ENCODE data around the gene GOLT1B.
A peak's percentile ranks its signal among the peaks of the same experiment; 100 is the strongest.
"Not testable (repeated sequence)": the region's sequence is repeated elsewhere in the genome, so short reads cannot be mapped to it uniquely, and the experiment has no call there.

The GOLT1B gene

GRCh38 chr12:21501258-21502163 lies at the start of gene GOLT1B, which contains the start of gene RECQL:
TSS of gene GOLT1B (plus strand) at chr12:21501789. CDS start at chr12:21501924, 135 bp downstream.
TSS of gene RECQL (minus strand) at chr12:21501635. CDS start at chr12:21499570, 2,065 bp downstream.
- DNase-seq (ENCODE audit: low read depth in 1 of 2, low spot score in 1 of 2) = peak; percentile 61 to 73

GRCh38 chr12:21453312-21453852 lies 48.2 kb upstream of the GOLT1B start:
- no peak for DNase-seq (ENCODE audit: low read depth in 1 of 2, low spot score in 1 of 2)

- no peak for DNase-seq (ENCODE audit: low read depth in 1 of 2, low spot score in 1 of 2)
Observed at GRCh38 chr12:21456291-21456780, 45.3 kb upstream of the GOLT1B start.

- no peak for DNase-seq (ENCODE audit: low read depth in 1 of 2, low spot score in 1 of 2)
Observed at GRCh38 chr12:21459474-21459873, 42.1 kb upstream of the GOLT1B start.

GRCh38 chr12:21467334-21467733 lies 34.3 kb upstream of the GOLT1B start:
- DNase-seq (ENCODE audit: low read depth in 1 of 2, low spot score in 1 of 2) = not testable (repeated sequence)

GRCh38 chr12:21471294-21471693 lies 30.3 kb upstream of the GOLT1B start:
- DNase-seq (ENCODE audit: low read depth in 1 of 2, low spot score in 1 of 2) = no peak

GRCh38 chr12:21472197-21472823 lies 29.3 kb upstream of the GOLT1B start:
- DNase-seq (ENCODE audit: low read depth in 1 of 2, low spot score in 1 of 2) = no peak

GRCh38 chr12:21475552-21475951 lies 26.0 kb upstream of the GOLT1B start:
- no peak for DNase-seq (ENCODE audit: low read depth in 1 of 2, low spot score in 1 of 2)

GRCh38 chr12:21476949-21477348 lies 24.6 kb upstream of the GOLT1B start:
- DNase-seq (ENCODE audit: low read depth in 1 of 2, low spot score in 1 of 2) = no peak

- no peak for DNase-seq (ENCODE audit: low read depth in 1 of 2, low spot score in 1 of 2)
Observed at GRCh38 chr12:21478756-21479455, 22.7 kb upstream of the GOLT1B start.

GRCh38 chr12:21483531-21483930 lies 18.1 kb upstream of the GOLT1B start:
- no peak for DNase-seq (ENCODE audit: low read depth in 1 of 2, low spot score in 1 of 2)

- DNase-seq (ENCODE audit: low read depth in 1 of 2, low spot score in 1 of 2) = no peak
Observed at GRCh38 chr12:21485998-21486397, 15.6 kb upstream of the GOLT1B start.

- no peak for DNase-seq (ENCODE audit: low read depth in 1 of 2, low spot score in 1 of 2)
Observed at GRCh38 chr12:21499765-21500164, 1.8 kb upstream of the GOLT1B start.

GRCh38 chr12:21500786-21501257 lies 767 bp upstream of the GOLT1B start:
- no peak for DNase-seq (ENCODE audit: low read depth in 1 of 2, low spot score in 1 of 2)

GRCh38 chr12:21502164-21502496 lies 541 bp downstream of the GOLT1B start:
- peak; percentile 11 to 16 for DNase-seq (ENCODE audit: low read depth in 1 of 2, low spot score in 1 of 2)

GRCh38 chr12:21502872-21503271 lies 1.3 kb downstream of the GOLT1B start:
- DNase-seq (ENCODE audit: low read depth in 1 of 2, low spot score in 1 of 2) = no peak

GRCh38 chr12:21505888-21506287 lies 4.3 kb downstream of the GOLT1B start:
- no peak for DNase-seq (ENCODE audit: low read depth in 1 of 2, low spot score in 1 of 2)

- DNase-seq (ENCODE audit: low read depth in 1 of 2, low spot score in 1 of 2) = no peak
Observed at GRCh38 chr12:21507849-21508248, 6.3 kb downstream of the GOLT1B start.

- no peak for DNase-seq (ENCODE audit: low read depth in 1 of 2, low spot score in 1 of 2)
Observed at GRCh38 chr12:21509768-21510167, 8.2 kb downstream of the GOLT1B start.

GRCh38 chr12:21516281-21516680 lies 14.7 kb downstream of the GOLT1B start:
- DNase-seq (ENCODE audit: low read depth in 1 of 2, low spot score in 1 of 2) = no peak

GRCh38 chr12:21518451-21518850 lies 16.9 kb downstream of the GOLT1B start:
- no peak for DNase-seq (ENCODE audit: low read depth in 1 of 2, low spot score in 1 of 2)

Measured in stimulated activated CD4-positive, alpha-beta T cell treated with anti-CD3 and anti-CD28 coated beads, Interleukin-15, amount 100 ng/mL, for 1 hour (primary cell).